GM19238 (cell line): ENCODE data around the gene FBXO7.
A peak's percentile ranks its signal among the peaks of the same experiment; 100 is the strongest.

Experiments used
- DNase-seq: peaks from one replicate; pipeline ENCODE4 v3.0.0; 2011; ENCODE audit warnings: low spot score; ENCODE audit not compliant: insufficient read length

The FBXO7 gene

GRCh38 chr22:32489377-32489776 lies 14.8 kb downstream of the FBXO7 start:
- DNase-seq = no peak

GRCh38 chr22:32490279-32490678 lies 15.7 kb downstream of the FBXO7 start:
- no peak for DNase-seq

- DNase-seq = no peak
Measured at GRCh38 chr22:32492111-32492510, 17.5 kb downstream of the FBXO7 start.

GRCh38 chr22:32493551-32493950 lies 18.9 kb downstream of the FBXO7 start:
- DNase-seq = no peak

GRCh38 chr22:32494971-32495370 lies 20.4 kb downstream of the FBXO7 start:
- no peak for DNase-seq

- no peak for DNase-seq
Measured at GRCh38 chr22:32499666-32500065, 25.1 kb downstream of the FBXO7 start.

GRCh38 chr22:32501836-32502752 lies 27.5 kb downstream of the FBXO7 start:
- DNase-seq = no peak

GRCh38 chr22:32509045-32509444 lies 34.4 kb downstream of the FBXO7 start:
- DNase-seq = no peak

GRCh38 chr22:32511274-32511673 lies 36.7 kb downstream of the FBXO7 start:
- no peak for DNase-seq

GRCh38 chr22:32511776-32512175 lies 37.2 kb downstream of the FBXO7 start:
- no peak for DNase-seq

GRCh38 chr22:32512267-32512982 lies 37.8 kb downstream of the FBXO7 start:
- DNase-seq = no peak

GRCh38 chr22:32515084-32515483 lies 40.5 kb downstream of the FBXO7 start:
- no peak for DNase-seq

GRCh38 chr22:32517488-32517887 lies 42.9 kb downstream of the FBXO7 start:
- DNase-seq = no peak

- no peak for DNase-seq
Measured at GRCh38 chr22:32517921-32518320, 43.3 kb downstream of the FBXO7 start.

- no peak for DNase-seq
Measured at GRCh38 chr22:32518381-32518780, 43.8 kb downstream of the FBXO7 start.

- DNase-seq = no peak
Measured at GRCh38 chr22:32518848-32519247, 44.2 kb downstream of the FBXO7 start.

- DNase-seq = no peak
Measured at GRCh38 chr22:32520612-32521011, 46.0 kb downstream of the FBXO7 start.

- no peak for DNase-seq
Measured at GRCh38 chr22:32522237-32522636, 47.6 kb downstream of the FBXO7 start.

GRCh38 chr22:32527756-32528155 lies 53.1 kb downstream of the FBXO7 start:
- no peak for DNase-seq

- no peak for DNase-seq
Measured at GRCh38 chr22:32528316-32528715, 53.7 kb downstream of the FBXO7 start.

GRCh38 chr22:32528984-32529982 lies 54.7 kb downstream of the FBXO7 start:
- peak; percentile 62 for DNase-seq
